Pericardium fibroblast (primary cell): ENCODE data around the gene SPPL3. TPM values are rescaled to one million over a fixed set of nuclear protein-coding genes. Genes with fewer than 3 reads are reported as not detected.

ENCODE experiments used
- total RNA-seq: library from RNA; depleted of rRNA; stranded (reverse); fragments of >200 nt; gene quantifications from 2 replicates; pipeline ENCODE4 v1.2.3, GENCODE V29; 2015

The SPPL3 gene, protein sequence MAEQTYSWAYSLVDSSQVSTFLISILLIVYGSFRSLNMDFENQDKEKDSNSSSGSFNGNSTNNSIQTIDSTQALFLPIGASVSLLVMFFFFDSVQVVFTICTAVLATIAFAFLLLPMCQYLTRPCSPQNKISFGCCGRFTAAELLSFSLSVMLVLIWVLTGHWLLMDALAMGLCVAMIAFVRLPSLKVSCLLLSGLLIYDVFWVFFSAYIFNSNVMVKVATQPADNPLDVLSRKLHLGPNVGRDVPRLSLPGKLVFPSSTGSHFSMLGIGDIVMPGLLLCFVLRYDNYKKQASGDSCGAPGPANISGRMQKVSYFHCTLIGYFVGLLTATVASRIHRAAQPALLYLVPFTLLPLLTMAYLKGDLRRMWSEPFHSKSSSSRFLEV
- total RNA-seq: 8.8 and 14.9 TPM in 2 replicates

DNA sequence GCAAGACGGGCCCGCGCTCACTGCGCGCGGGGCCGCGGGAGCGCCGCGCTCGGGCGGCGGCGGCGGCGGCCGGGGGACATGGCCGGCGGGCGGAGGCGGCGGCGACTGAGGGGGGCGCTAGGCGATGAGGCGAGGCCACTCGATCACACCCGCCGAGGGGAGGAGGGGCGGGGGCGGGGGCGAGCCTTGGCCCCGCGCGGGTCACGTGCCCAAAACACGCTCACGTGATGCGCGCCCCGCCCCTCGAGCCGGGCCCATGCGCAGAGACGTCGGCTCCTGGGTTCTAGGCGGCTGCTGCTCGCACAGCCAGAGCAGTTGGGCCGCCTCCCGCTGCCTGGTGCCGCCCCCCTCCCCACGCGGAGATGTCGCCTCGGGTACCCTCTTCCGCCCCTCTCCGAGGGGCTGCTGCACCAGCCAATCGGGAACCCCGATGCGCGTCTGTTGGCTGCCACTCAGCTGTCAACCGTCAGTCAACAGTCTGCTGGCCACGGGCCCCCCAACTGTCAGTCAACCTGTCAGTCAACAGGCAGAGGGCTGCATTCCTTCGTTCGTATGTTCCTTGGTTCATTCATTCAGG, at the start of gene SPPL3:
Gene SPPL3, minus strand, starts transcription at position 162 of the 577 bp plus-strand sequence. CDS start 491 bp downstream, outside the sequence.

DNA sequence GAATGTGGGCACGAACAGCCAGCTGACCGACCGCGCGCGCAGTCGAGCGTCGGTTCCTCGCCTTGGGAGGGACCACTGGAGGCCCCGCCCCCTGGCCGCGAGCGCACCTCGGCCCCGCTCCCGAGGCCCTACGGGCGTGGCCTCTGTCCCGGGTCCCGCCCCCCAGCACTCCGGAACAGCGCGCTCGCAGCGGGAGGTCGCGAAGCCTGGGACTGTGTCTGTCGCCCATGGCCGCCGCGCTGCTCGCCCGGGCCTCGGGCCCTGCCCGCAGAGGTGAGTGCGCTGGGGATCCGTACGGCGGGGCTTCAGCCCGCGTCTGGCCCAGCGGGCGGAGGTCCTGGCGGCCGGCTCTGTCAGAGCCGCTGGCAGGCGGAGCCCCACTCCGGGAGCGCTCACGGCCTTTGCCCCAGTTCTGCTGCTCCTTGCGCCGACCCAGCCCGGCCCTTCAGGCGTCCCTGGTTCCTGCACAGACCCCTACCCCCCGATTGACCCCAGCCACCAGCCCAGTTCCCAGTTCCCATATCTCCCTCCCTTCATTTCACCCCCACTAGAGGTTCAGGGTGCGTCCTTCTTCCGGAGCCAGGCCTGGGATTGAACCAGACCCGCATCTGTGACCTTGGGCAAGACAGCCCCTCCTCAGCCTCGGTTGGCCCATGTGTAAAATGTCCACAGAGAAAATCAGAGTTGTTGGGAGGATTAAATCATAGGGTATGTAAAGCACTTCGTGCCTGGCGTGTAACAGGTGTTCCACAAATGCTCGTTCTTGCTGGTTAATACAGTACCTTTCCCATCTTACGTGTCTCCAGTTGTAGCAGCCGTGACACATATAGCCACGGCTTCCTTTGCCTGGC, 178.3 kb downstream of the SPPL3 start, which contains the start of gene ACADS:
Gene ACADS, plus strand, starts transcription at position 168 of the 851 bp plus-strand sequence. Its CDS starts 60 bp downstream, at position 228.

Other genes with a start within 250 kb of the SPPL3 start
- gene MLEC, start 217.2 kb downstream of the SPPL3 start, total RNA-seq: 52.5 and 61.4 TPM in 2 replicates
- 16.8 and 19.5 TPM in 2 replicates for gene UNC119B, start 193.9 kb downstream of the SPPL3 start, total RNA-seq
- 13.9 and 15.2 TPM in 2 replicates for gene ACADS, start 178.5 kb downstream of the SPPL3 start, total RNA-seq
- gene HNF1A, start 74.2 kb upstream of the SPPL3 start, total RNA-seq: 0.23 TPM in 1 of 2 replicates, not detected in the other
- gene C12orf43, start 112.1 kb upstream of the SPPL3 start, total RNA-seq: 8.5 and 12.5 TPM in 2 replicates
- gene OASL, start 134.9 kb upstream of the SPPL3 start, total RNA-seq: 0.34 TPM in 1 of 2 replicates, not detected in the other
- gene P2RX7, start 228.5 kb upstream of the SPPL3 start, total RNA-seq: 2.5 TPM in 1 of 2 replicates, not detected in the other